DND-41 (cell line): ENCODE measurements around the gene SLC22A17.

Source experiments
- ATAC-seq: fragments of 200-7000 bp; cut with Tn5 transposase; 3 replicates; pipeline ENCODE4 v1.9.1; 2021; ENCODE audit warnings: low read depth; ENCODE audit not compliant: insufficient read depth
- DNase-seq: peaks from one replicate; pipeline ENCODE4 v3.0.0-alpha.2; 2020
- H2AFZ ChIP-seq: 2 replicates; pipeline ENCODE4 v1.6.0; 2012; ENCODE audit warnings: low read depth, low read length
- H3K27ac ChIP-seq: 2 replicates; pipeline ENCODE4 v1.5.1; 2012; ENCODE audit warnings: low read length, inconsistent platforms
- H3K27me3 ChIP-seq: fragments of 200-600 bp; sonication (generic); 2 replicates; pipeline ENCODE4 v1.6.0; 2012; ENCODE audit warnings: low read length, mild to moderate bottlenecking, inconsistent platforms; ENCODE audit not compliant: insufficient read depth, poor library complexity
- H3K36me3 ChIP-seq: 2 replicates; pipeline ENCODE4 v1.5.1; 2012; ENCODE audit warnings: low read length, inconsistent platforms; ENCODE audit not compliant: insufficient read depth
- H3K4me1 ChIP-seq: 2 replicates; pipeline ENCODE4 v1.5.1; 2012; ENCODE audit warnings: mild to moderate bottlenecking, low read length; ENCODE audit not compliant: insufficient read depth
- H3K4me2 ChIP-seq: 2 replicates; pipeline ENCODE4 v1.6.0; 2012; ENCODE audit warnings: mild to moderate bottlenecking, moderate library complexity, low read length, inconsistent platforms; ENCODE audit not compliant: insufficient read depth
- H3K4me3 ChIP-seq, 2 experiments: fragments of 200-600 bp in 1 of 2; shearing (Covaris generic) in 1 of 2; 2 replicates each; pipeline ENCODE4 v1.5.1; 2012 to 2016; ENCODE audit warnings: inconsistent platforms in 2 of 2, low read length in 2 of 2, mild to moderate bottlenecking in 2 of 2, low read depth in 1 of 2, moderate library complexity in 1 of 2
- H3K79me2 ChIP-seq: 2 replicates; pipeline ENCODE4 v1.6.0; 2012; ENCODE audit warnings: low read length, inconsistent platforms; ENCODE audit not compliant: insufficient read depth
- H3K9ac ChIP-seq: 2 replicates; pipeline ENCODE4 v1.6.0; 2012; ENCODE audit warnings: low read depth, mild to moderate bottlenecking, inconsistent platforms, low read length, moderate library complexity
- H3K9me3 ChIP-seq: 2 replicates; pipeline ENCODE4 v1.5.1; 2012; ENCODE audit warnings: low read length, moderate library complexity, mild to moderate bottlenecking, inconsistent platforms; ENCODE audit not compliant: insufficient read depth, severe bottlenecking
- H4K20me1 ChIP-seq: 2 replicates; pipeline ENCODE4 v1.6.0; 2012; ENCODE audit warnings: low read length; ENCODE audit not compliant: insufficient read depth
- EZH2 ChIP-seq: IDR thresholded peaks from 3 replicates; pipeline ENCODE4 v1.6.1; 2012; ENCODE audit warnings: borderline replicate concordance, low read depth, mild to moderate bottlenecking, moderate library complexity, low read length, inconsistent platforms; ENCODE audit not compliant: severe bottlenecking
- TF ChIP-seq, protein P1 (sequence below): IDR thresholded peaks from 2 replicates; pipeline ENCODE4 v1.5.1; 2012; ENCODE audit warnings: borderline replicate concordance, low read length, moderate library complexity, mild to moderate bottlenecking; ENCODE audit not compliant: poor library complexity, severe bottlenecking; ENCODE audit errors: extremely low read depth

The SLC22A17 gene

DNA sequence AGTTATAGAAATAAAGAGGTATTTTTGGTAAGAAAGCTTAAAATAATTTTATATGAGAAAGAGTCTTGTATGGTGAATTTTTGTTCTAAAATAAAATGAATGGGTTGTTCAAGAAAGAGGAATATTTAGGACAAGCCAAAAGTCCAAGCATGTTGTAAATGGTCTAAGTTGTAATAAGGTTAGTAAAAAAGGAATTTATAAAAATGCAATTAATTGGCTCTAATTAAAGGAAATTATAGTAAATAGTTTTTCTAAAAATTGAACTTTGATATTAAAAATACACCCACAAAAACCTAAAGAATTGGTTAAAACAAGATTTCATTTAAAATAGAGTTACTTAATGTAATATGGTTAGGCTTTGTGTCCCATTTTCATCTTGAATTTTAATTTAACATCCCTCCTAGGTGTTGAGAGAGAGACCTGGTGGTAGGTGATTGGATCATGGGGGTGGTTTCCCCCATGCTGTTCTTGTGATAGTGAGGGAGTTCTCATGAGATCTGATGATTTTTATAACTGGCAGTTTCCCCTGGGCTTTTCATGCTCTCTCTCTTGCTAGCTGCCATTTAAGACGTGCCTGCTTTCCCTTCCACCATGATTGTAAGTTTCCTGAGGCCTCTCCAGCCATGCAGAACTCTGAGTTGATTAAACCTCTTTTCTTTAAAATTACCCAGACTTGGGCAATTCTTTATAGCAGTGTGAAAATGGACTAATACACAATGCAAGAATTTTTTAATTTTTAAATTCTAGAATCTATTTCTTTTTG lies 13.0 kb downstream of the SLC22A17 start:
- Histone ChIP-seq H3K4me3 (no peak overlapping the region), H3K36me3 (no peaks in the 10 kb centered on the region), H3K9ac (no peak overlapping the region), H3K27me3 (peaks cover 6% of the 10 kb centered on the region), H3K79me2 (no peaks in the 10 kb centered on the region), H2AFZ (no peak overlapping the region), H3K4me2 (no peak overlapping the region), H4K20me1 (no peaks in the 10 kb centered on the region), H3K27ac (no peak overlapping the region), H3K4me1 (no peaks in the 10 kb centered on the region), H3K9me3 (peaks cover 16% of the 10 kb centered on the region)
- no peak for ATAC-seq
- no peak for DNase-seq
- TF ChIP-seq EZH2, result no peak
- TF ChIP-seq, protein P1, sequence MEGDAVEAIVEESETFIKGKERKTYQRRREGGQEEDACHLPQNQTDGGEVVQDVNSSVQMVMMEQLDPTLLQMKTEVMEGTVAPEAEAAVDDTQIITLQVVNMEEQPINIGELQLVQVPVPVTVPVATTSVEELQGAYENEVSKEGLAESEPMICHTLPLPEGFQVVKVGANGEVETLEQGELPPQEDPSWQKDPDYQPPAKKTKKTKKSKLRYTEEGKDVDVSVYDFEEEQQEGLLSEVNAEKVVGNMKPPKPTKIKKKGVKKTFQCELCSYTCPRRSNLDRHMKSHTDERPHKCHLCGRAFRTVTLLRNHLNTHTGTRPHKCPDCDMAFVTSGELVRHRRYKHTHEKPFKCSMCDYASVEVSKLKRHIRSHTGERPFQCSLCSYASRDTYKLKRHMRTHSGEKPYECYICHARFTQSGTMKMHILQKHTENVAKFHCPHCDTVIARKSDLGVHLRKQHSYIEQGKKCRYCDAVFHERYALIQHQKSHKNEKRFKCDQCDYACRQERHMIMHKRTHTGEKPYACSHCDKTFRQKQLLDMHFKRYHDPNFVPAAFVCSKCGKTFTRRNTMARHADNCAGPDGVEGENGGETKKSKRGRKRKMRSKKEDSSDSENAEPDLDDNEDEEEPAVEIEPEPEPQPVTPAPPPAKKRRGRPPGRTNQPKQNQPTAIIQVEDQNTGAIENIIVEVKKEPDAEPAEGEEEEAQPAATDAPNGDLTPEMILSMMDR, result no peak

DNA sequence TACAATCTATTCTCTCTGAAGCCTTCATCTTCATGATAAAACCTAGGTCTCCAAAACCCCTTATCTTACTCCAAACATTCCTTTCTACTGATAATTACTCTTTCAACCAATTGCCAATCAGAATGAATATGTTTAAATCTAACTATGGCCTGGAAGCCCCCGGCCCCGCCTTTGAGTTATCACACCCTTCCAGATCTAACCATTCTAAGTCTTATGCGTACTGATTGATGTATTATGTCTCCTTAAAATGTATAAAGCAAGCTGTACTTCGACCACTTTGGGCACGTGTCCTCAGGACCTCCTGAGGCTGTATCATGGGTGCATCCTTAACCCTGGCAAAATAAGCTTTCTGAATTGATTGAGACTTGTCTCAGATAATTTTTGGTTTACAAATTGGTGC lies 17.1 kb downstream of the SLC22A17 start:
- H4K20me1 ChIP-seq, result no peaks in the 10 kb centered on the region
- no peak overlapping the region for H3K27ac ChIP-seq
- no peak for ATAC-seq
- H3K4me3 ChIP-seq, result no peak overlapping the region
- no peak overlapping the region for H2AFZ ChIP-seq
- H3K4me2 ChIP-seq, result no peak overlapping the region
- H3K79me2 ChIP-seq, result no peaks in the 10 kb centered on the region
- H3K36me3 ChIP-seq, result no peaks in the 10 kb centered on the region
- DNase-seq, result no peak
- H3K27me3 ChIP-seq, result no peaks in the 10 kb centered on the region
- H3K4me1 ChIP-seq, result no peaks in the 10 kb centered on the region
- H3K9me3 ChIP-seq, result peaks cover 16% of the 10 kb centered on the region
- TF ChIP-seq EZH2, result no peak
- TF ChIP-seq, protein P1, result no peak
- H3K9ac ChIP-seq, result no peak overlapping the region

DNA sequence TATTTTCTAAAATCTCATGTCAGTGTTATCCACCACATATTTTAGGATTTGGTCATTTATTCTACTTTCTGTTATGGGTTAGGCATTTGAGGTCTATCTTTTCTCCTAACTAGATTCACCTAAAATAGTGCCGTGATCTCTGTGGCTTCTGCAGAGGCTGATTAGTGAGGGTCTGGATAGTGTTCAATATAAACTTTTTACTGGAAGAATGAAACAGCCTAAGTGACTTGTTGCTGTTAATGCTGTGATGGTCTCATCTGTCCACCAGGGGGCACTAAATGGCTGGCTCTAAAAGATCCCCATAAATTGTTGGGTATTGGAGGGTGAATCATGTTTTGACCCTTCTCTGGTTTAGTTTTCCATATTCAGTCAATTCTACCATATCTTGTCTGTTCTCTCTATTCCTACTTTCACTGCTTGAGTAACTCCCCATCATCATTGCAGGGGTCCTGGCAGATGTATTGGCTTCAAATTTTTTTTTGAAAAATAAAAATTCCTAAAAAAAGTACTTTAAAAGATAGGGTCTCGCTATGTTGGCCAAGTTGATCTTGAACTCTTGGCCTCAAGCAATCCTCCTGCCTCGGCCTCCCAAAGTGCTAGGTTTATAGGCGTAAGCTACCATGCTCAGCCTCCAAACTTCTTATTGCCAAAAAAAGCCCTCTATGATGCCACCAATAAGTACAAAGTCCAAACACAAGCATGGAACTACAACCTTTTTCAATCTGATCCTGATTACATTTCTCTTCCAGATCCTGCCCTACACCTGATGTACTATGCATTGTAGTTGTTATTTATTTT lies 24.5 kb downstream of the SLC22A17 start:
- ATAC-seq (peak; percentile 81), DNase-seq (peak; percentile 66)
- Histone ChIP-seq H3K4me2 (no peak overlapping the region), H3K79me2 (peaks cover 11% of the 10 kb centered on the region), H3K27ac (no peak overlapping the region), H3K4me1 (peaks cover 11% of the 10 kb centered on the region), H3K9ac (no peak overlapping the region), H3K36me3 (peaks cover 24% of the 10 kb centered on the region), H3K4me3 (no peak overlapping the region), H4K20me1 (peaks cover 9% of the 10 kb centered on the region; the same call in 1 of the 2 replicates), H3K9me3 (no peaks in the 10 kb centered on the region), H3K27me3 (no peaks in the 10 kb centered on the region), H2AFZ (no peak overlapping the region)
- TF ChIP-seq, protein P1, result peak; percentile 90
- no peak for TF ChIP-seq EZH2
